Measurements from ENCODE around the gene PPIL6. TPM values are rescaled to one million over a fixed set of nuclear protein-coding genes. Genes with fewer than 3 reads are reported as not detected.

Gene PPIL6
- total RNA-seq, 1 experiment from 2014 or later: 0.62 TPM

DNA sequence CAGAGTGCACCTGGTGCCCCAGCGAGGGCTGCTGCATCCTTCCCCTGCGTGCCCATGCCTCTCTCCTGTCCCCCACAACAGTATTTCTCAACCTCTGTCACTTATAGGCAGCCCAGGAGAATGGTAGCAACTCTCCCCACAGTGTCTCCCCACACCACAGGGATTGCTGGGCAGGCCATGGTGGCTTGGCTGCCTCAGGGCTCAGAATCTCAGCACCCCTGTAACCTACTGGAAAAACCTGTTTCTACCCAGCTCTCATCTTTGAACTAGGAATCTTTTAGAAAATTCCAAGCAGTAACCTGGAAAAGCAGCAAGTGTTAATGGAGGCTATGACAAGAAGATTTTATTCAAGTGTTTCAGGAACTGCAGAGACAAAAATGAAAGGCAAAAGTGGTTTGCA, 96.2 kb downstream of the PPIL6 start:
- intact Hi-C loops (cut with micrococcal nuclease): no loop called here
- ChIA-PET POLR2A (ENCODE audit: unreplicated experiment) (no interaction called here), CTCF (no interaction called here)
- Histone ChIP-seq H3K4me2 (ENCODE audit: low read length) (peak overlapping the region; percentile 47; the same call in 1 of the 2 replicates), H3F3A (ENCODE audit: low read length, unreplicated experiment) (no peaks in the 10 kb centered on the region), H3K36me3 (ENCODE audit: low read depth, low read length) (no peaks in the 10 kb centered on the region), H3K9ac (ENCODE audit: low read length) (no peak overlapping the region), H3K9me3 (ENCODE audit: low read length) (no peaks in the 10 kb centered on the region), H3K9me2 (replicated peaks; ENCODE audit: low read length) (no peaks in the 10 kb centered on the region), H4K20me1 (ENCODE audit: low read length) (no peaks in the 10 kb centered on the region), H2AFZ (ENCODE audit: low read length) (no peak overlapping the region), H3K27ac (ENCODE audit: low read length) (no peak overlapping the region), H3K4me1 (ENCODE audit: insufficient read depth, low read length) (peaks cover 30% of the 10 kb centered on the region), H3K79me2 (ENCODE audit: low read length) (no peaks in the 10 kb centered on the region), H3K27me3 (ENCODE audit: low read length) (no peaks in the 10 kb centered on the region), H3K4me3 (ENCODE audit: low read length) (no peak overlapping the region)
- no TSS peak for BruUV-seq (replicated peaks)
- ATAC-seq (no peak), DNase-seq (peak; percentile 57)
- TF ChIP-seq, protein P1, sequence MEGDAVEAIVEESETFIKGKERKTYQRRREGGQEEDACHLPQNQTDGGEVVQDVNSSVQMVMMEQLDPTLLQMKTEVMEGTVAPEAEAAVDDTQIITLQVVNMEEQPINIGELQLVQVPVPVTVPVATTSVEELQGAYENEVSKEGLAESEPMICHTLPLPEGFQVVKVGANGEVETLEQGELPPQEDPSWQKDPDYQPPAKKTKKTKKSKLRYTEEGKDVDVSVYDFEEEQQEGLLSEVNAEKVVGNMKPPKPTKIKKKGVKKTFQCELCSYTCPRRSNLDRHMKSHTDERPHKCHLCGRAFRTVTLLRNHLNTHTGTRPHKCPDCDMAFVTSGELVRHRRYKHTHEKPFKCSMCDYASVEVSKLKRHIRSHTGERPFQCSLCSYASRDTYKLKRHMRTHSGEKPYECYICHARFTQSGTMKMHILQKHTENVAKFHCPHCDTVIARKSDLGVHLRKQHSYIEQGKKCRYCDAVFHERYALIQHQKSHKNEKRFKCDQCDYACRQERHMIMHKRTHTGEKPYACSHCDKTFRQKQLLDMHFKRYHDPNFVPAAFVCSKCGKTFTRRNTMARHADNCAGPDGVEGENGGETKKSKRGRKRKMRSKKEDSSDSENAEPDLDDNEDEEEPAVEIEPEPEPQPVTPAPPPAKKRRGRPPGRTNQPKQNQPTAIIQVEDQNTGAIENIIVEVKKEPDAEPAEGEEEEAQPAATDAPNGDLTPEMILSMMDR (conservative IDR thresholded peaks at IDR 0.05; ENCODE audit: low read depth, low read length): no peak
- no peak for TF ChIP-seq EZH2phosphoT487 (IDR thresholded peaks at IDR 0.05; ENCODE audit: borderline replicate concordance, low read length)
- no peak for TF ChIP-seq EZH2 (IDR thresholded peaks at IDR 0.05; ENCODE audit: low read length, unreplicated experiment)

DNA sequence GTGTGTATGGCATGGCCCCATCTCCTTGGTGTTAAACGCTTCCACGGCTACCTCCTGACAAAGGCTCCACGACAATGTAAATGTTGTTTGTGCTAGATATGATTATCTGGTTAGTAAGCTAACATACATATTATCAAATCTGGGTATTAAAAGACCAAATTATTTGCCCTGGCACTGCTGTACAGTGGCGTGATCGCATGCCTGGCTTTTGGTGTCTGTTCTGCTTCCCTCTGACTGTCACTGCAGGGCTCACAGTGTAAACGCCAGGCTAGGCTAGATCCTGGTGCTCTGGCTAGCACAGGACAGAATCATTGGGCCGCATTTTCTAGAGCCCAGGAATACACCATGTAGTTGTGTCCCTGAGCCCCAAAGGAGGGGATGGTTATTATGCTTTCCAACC, 96.9 kb downstream of the PPIL6 start:
- DNase-seq (no peak), ATAC-seq (no peak)
- H3K4me1 ChIP-seq (ENCODE audit: insufficient read depth, low read length): peaks cover 28% of the 10 kb centered on the region
- H2AFZ ChIP-seq (ENCODE audit: low read length): no peak overlapping the region
- H3K9me2 ChIP-seq (replicated peaks; ENCODE audit: low read length): no peaks in the 10 kb centered on the region
- H3F3A ChIP-seq (ENCODE audit: low read length, unreplicated experiment): no peaks in the 10 kb centered on the region
- H3K36me3 ChIP-seq (ENCODE audit: low read depth, low read length): no peaks in the 10 kb centered on the region
- H3K9me3 ChIP-seq (ENCODE audit: low read length): no peaks in the 10 kb centered on the region
- H3K9ac ChIP-seq (ENCODE audit: low read length): no peak overlapping the region
- no peaks in the 10 kb centered on the region for H4K20me1 ChIP-seq (ENCODE audit: low read length)
- intact Hi-C loops (cut with micrococcal nuclease): no loop called here
- no peaks in the 10 kb centered on the region for H3K27me3 ChIP-seq (ENCODE audit: low read length)
- TF ChIP-seq EZH2phosphoT487 (IDR thresholded peaks at IDR 0.05; ENCODE audit: borderline replicate concordance, low read length) (no peak), EZH2 (IDR thresholded peaks at IDR 0.05; ENCODE audit: low read length, unreplicated experiment) (no peak)
- TF ChIP-seq, protein P1 (conservative IDR thresholded peaks at IDR 0.05; ENCODE audit: low read depth, low read length): no peak
- no peaks in the 10 kb centered on the region for H3K79me2 ChIP-seq (ENCODE audit: low read length)
- no TSS peak for BruUV-seq (replicated peaks)
- H3K4me2 ChIP-seq (ENCODE audit: low read length): no peak overlapping the region
- POLR2A ChIA-PET (ENCODE audit: unreplicated experiment): no interaction called here
- CTCF ChIA-PET: no interaction called here
- H3K27ac ChIP-seq (ENCODE audit: low read length): no peak overlapping the region
- H3K4me3 ChIP-seq (ENCODE audit: low read length): no peak overlapping the region

DNA sequence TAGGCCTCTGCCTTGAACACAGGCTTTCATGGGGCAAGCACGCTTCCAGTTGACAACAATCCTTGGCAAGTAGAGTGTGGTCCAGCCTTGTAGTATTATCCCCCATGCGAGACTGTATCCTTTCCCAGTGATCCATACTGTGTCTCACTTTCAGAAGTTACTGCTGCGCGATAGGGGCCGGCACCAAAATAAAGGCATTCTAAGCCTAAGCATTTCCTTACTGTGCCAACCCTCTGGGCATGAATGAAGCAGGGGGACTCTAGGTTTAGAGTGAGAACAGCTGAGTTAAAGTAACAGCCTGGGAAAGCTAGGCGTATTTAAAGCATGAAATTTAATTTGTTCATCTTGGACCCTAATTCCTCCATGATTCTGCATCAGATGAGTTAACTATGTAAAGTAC, 97.5 kb downstream of the PPIL6 start:
- ChIA-PET CTCF (no interaction called here), POLR2A (ENCODE audit: unreplicated experiment) (no interaction called here)
- no peaks in the 10 kb centered on the region for H3F3A ChIP-seq (ENCODE audit: low read length, unreplicated experiment)
- peaks cover 28% of the 10 kb centered on the region for H3K4me1 ChIP-seq (ENCODE audit: insufficient read depth, low read length)
- no peak overlapping the region for H3K27ac ChIP-seq (ENCODE audit: low read length)
- no peaks in the 10 kb centered on the region for H3K9me3 ChIP-seq (ENCODE audit: low read length)
- H4K20me1 ChIP-seq (ENCODE audit: low read length): no peaks in the 10 kb centered on the region
- ATAC-seq: no peak
- H3K4me3 ChIP-seq (ENCODE audit: low read length): no peak overlapping the region
- no peaks in the 10 kb centered on the region for H3K36me3 ChIP-seq (ENCODE audit: low read depth, low read length)
- no TSS peak for BruUV-seq (replicated peaks)
- H3K27me3 ChIP-seq (ENCODE audit: low read length): no peaks in the 10 kb centered on the region
- intact Hi-C loops (cut with micrococcal nuclease): no loop called here
- DNase-seq: no peak
- H3K9me2 ChIP-seq (replicated peaks; ENCODE audit: low read length): no peaks in the 10 kb centered on the region
- H2AFZ ChIP-seq (ENCODE audit: low read length): no peak overlapping the region
- H3K4me2 ChIP-seq (ENCODE audit: low read length): no peak overlapping the region
- H3K9ac ChIP-seq (ENCODE audit: low read length): no peak overlapping the region
- TF ChIP-seq EZH2phosphoT487 (IDR thresholded peaks at IDR 0.05; ENCODE audit: borderline replicate concordance, low read length): no peak
- no peak for TF ChIP-seq EZH2 (IDR thresholded peaks at IDR 0.05; ENCODE audit: low read length, unreplicated experiment)
- TF ChIP-seq, protein P1 (conservative IDR thresholded peaks at IDR 0.05; ENCODE audit: low read depth, low read length): no peak
- H3K79me2 ChIP-seq (ENCODE audit: low read length): no peaks in the 10 kb centered on the region
